ENCODE data around the gene CBX3. TPM values are rescaled to one million over a fixed set of nuclear protein-coding genes. Genes with fewer than 3 reads are reported as not detected.

CBX3 gene
- total RNA-seq, 1 experiment from 2014 or later, result 232 TPM

- Mint-ChIP-seq H3K4me3 (no peak overlapping the region), H3K27ac (peak overlapping the region; percentile 76), H3K36me3 (peaks cover 37% of the 10 kb centered on the region), H3K27me3 (ENCODE audit: low read depth) (no peaks in the 10 kb centered on the region), H3K9me3 (peaks cover 13% of the 10 kb centered on the region), H3K4me1 (peaks cover 54% of the 10 kb centered on the region)
- TF ChIP-seq USF1 (CRISPR knock-in tag; IDR thresholded peaks at IDR 0.05), result no peak
- no peak for TF ChIP-seq TP53 (CRISPR knock-in tag; IDR thresholded peaks at IDR 0.05)
- no peak for TF ChIP-seq ZMAT4 (CRISPR knock-in tag; IDR thresholded peaks at IDR 0.05)
- no peak for TF ChIP-seq ZNF671 (CRISPR knock-in tag; IDR thresholded peaks at IDR 0.05)
- TF ChIP-seq CTCF (IDR thresholded peaks at IDR 0.05), result no peak
- no peak for TF ChIP-seq ELF4 (CRISPR knock-in tag; IDR thresholded peaks at IDR 0.05; ENCODE audit: low read depth)
- no peak for TF ChIP-seq SMAD3 (CRISPR knock-in tag; IDR thresholded peaks at IDR 0.05; ENCODE audit: borderline replicate concordance)
- no peak for TF ChIP-seq JUN (CRISPR knock-in tag; IDR thresholded peaks at IDR 0.05)
- POLR2A ChIA-PET, result interaction anchor here (0.9 to 1.6 kb wide), 2 partner anchors 8 to 15 kb away, joined by 3 read pairs; no protein-coding TSS in a partner anchor
- CTCF ChIA-PET, result interaction anchor here (0.7 to 1.9 kb wide), 5 partner anchors 9 to 76 kb away, joined by 3 to 7 read pairs (median 4); partner anchors contain the start of gene NFE2L3
- DNase-seq (ENCODE audit: low spot score) (no peak), ATAC-seq (peak; percentile 32; the same call in 1 of the 2 replicates)
Measured at GRCh38 chr7:26165950-26166683, 35.4 kb upstream of the CBX3 start.

GRCh38 chr7:26166684-26167266, 34.8 kb upstream of the CBX3 start:
- no peak for DNase-seq (ENCODE audit: low spot score)
- H3K4me3 Mint-ChIP-seq, result no peak overlapping the region
- TF ChIP-seq IRF2 (CRISPR knock-in tag; IDR thresholded peaks at IDR 0.05; ENCODE audit: borderline replicate concordance, low read depth) (no peak), FOXP4 (CRISPR knock-in tag; IDR thresholded peaks at IDR 0.05) (no peak), NFYB (CRISPR knock-in tag; conservative IDR thresholded peaks at IDR 0.05; ENCODE audit: low read depth) (no peak), JAZF1 (CRISPR knock-in tag; IDR thresholded peaks at IDR 0.05) (no peak), ETV6 (CRISPR knock-in tag; IDR thresholded peaks at IDR 0.05) (no peak), ZMAT4 (CRISPR knock-in tag; IDR thresholded peaks at IDR 0.05) (no peak), SMAD4 (CRISPR knock-in tag; IDR thresholded peaks at IDR 0.05) (no peak), USF2 (CRISPR knock-in tag; IDR thresholded peaks at IDR 0.05) (no peak), AFF4 (CRISPR knock-in tag; IDR thresholded peaks at IDR 0.05; ENCODE audit: borderline replicate concordance) (no peak), E2F4 (CRISPR knock-in tag; IDR thresholded peaks at IDR 0.05; ENCODE audit: borderline replicate concordance, low read depth) (no peak), FOXP1 (CRISPR knock-in tag; IDR thresholded peaks at IDR 0.05; ENCODE audit: borderline replicate concordance) (no peak), ATF2 (CRISPR knock-in tag; IDR thresholded peaks at IDR 0.05; ENCODE audit: borderline replicate concordance, low read depth) (no peak)

More at GRCh38 chr7:26166684-26167266, 34.8 kb upstream of the CBX3 start:
- Mint-ChIP-seq H3K4me1 (peaks cover 47% of the 10 kb centered on the region), H3K27ac (peak overlapping the region; percentile 73), H3K27me3 (ENCODE audit: low read depth) (no peaks in the 10 kb centered on the region), H3K9me3 (peaks cover 17% of the 10 kb centered on the region), H3K36me3 (peaks cover 42% of the 10 kb centered on the region)
- no peak; the same call in 1 of the 2 replicates for ATAC-seq
- ChIA-PET POLR2A (interaction anchor here (1.6 kb wide), 1 partner anchor 15 kb away, joined by 3 read pairs; no protein-coding TSS in a partner anchor), CTCF (interaction anchor here (1.1 to 1.9 kb wide), 4 partner anchors 9 to 76 kb away, joined by 3 to 7 read pairs (median 6); partner anchors contain the start of gene NFE2L3)
